GM21528 (cell line): ENCODE results near the gene GSTM4.

Experiments
- ATAC-seq: cut with Tn5 transposase; IDR thresholded peaks from one replicate; pipeline ENCODE4 v1.9.1; 2021; ENCODE audit warnings: mild to moderate bottlenecking, moderate library complexity; ENCODE audit not compliant: unreplicated experiment, low FRiP score

Gene GSTM4

DNA sequence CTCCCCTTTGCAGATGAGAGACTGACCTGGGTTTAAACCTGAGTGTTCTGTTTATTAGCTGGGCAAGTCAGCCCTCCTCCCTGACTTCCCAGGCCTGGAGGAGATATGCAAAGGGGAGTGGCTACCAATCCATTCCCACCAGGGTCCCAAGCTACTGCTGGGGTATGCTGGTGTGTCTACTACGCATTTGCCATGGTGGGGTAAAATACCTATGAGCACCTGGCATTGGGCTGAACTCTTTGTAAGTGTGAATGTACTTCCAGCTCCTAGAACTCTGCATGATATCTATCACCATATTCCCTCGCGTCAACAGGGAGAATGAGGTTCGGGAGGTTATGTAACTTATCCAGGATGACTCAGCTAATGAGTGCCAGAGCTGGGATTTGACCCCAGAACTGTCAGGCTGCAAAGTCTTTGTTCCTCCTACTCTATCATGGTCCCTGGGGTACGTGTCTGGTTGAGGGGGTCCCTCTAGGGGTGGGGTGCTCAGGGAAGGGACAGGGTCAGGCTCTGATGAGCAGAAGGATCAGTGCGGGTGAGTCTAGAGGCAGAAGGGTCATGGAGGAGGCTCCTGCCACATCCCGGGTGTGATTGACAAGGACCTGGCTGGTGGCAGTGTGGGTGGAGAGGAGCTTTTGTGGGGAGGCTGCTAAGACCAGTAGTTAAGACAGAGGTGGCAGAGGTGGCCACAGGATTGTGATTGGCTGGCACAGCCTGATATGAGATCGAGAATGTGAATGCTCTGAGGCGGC is 19.5 kb upstream of the GSTM4 start:
- ATAC-seq = no peak

DNA sequence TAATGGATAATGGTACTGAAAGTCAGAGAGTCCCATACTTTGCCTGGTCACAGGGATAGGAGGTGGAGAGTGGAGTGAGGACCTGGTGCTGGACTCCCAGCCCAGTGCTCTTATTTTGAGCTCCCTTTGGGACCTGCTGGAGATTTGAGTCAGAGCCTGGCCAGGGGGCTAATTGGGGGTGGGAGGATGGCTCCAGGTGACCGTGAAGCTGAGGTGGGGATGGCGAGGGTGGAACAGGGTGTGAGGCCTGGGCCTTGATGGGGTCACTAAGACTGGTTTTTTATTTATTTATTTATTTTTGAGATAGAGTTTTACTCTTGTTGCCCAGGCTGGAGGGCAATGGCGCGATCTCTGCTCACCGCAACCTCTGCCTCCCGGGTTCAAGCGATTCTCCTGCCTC is 18.5 kb upstream of the GSTM4 start:
- ATAC-seq = no peak

DNA sequence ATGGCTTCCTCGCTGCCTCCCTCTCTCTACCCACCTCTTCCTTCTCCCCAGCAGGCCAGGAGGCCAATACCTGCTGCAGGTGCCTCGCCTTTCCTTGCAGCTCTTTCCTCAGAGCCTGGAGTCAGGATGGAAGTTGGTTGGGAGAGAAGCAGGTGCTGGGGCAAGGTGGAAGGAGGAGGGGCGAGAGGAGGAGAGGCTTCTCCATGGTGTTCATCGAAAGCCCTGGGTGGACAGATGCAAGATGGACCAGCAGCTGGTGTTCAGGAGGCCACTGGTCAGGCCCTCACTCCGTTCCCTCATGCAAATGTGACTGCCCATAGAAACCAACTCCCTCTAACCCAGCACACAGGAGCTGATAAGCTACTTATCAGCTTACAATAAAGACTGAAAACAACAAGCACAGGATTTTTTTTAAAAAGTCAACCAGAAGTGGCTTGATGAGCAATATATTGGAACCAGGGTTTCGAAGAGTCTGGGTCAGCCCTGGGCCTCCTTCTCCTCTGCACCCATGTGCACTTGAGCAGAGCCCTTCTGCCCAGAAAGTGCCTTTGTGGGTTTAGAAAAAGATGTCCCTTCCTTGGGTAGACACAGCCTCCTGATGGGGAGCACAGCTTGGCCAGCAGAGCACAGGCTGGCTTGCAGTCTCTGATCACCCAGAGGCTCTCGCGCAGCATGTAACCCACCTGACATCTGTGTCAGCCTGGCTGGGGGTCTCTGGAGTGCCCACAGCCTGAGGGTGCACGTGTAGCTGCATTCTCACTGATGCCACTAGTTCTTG is 16.6 kb upstream of the GSTM4 start:
- ATAC-seq = no peak

DNA sequence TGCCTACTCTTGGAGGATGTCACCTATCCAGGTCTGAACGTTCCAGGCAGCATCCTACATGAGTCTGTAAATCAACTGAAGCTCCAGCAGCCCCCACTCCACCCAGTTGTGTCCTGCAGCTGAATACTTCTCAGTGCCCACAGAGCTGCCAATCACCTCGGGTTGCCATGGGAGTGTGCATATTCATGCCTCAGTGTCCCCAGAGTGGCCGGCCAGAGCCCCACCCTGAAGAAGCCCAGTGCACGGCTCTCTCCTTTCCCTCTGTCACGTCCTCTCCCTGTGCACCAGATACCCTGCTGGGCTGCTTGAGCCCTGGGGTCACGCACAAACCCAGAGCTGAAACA is 16.1 kb upstream of the GSTM4 start:
- no peak for ATAC-seq

DNA sequence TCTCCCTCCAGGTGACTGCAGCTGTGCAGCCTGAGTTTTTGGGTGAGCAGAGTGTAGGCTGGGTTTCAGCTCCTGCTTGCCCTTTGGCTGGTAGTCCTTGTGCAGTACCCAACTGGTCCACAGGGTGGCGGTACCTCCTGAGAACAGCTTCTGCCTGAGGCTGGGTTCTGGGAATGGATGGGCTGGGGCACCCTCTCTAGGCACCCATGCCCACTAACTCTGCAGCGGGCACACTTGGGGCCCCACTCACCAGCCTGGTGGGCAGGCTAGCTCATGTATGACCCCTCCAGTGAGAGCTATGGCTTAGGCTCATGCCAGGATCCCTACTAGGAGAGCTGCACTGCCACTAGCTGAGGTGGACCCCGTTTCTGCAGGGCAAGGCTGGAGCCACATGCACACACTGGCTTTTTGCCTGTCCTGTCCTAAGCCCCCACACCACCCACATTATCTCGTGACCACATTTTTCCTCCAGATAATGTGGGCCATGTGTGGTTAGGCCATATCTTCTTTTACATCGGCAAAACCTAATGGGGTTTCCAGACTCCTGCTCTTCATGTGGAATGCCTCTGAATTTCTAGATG is 15.5 kb upstream of the GSTM4 start:
- ATAC-seq = no peak

DNA sequence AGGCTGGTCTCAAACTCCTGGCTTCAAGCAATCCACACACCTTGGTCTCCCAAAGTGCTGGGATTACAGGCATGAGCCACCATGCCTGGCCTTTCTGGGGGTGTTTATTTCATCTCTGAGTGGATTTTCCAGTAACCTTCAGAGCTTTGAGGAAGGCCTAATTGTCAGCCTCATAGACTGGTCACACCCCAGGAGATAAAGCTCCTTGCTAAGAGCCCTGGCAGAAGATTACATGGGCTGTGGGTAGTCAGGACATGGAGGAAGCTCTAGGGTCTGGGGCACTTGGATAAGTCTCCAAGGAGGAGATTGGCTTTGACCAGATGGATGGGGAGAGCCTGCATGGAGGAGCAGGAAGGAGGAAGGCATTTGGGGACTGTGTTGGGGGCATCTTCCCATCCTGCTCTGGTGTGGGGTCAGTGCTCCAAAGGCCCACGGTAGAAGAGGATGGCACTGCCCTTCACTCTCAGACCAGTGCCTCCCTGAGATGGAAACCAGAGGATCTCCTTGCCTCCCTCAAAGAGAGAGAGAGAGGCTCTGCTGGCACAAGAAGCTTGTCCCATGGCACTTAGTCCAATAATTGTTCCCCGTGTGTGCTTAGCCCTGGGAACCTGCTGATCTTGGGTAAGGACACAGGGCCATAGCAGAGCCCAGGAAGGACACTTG is 14.7 kb upstream of the GSTM4 start:
- ATAC-seq = no peak

DNA sequence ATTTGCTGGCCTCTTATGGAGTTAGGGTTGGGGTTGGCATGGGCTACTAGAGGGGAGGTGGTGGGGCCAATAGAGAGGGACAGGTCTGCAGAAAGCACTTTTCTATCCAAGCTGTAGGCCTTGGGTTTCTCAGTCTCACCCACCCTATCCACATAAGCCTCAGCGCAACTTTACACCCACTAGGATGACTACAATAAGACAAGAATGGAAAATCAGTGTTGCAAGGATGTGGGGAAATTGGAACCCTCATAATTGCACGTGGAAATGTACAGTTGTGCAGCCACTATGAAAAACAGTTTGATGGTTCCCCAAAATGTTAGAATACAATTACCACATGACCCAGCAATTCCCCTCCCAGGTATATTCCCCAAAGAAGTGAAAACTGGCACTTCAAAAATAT is 14.0 kb upstream of the GSTM4 start:
- no peak for ATAC-seq

DNA sequence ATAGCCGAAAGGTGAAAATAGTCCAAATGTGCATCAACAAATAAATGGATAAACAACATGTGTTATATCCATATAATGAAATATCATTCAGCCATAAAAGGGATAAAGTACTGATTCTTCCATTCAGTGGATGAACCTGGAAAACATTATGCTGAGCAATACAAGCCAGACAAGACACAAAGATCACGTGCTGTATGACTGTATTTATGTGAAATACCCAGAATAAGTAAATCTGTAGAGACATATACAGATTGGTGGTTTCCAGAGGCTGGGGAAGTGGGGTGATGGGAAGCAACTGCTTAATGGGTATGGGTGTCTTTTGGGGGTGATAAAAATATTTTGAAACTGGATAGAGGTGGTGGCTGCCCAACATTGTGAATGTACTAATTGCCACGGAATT is 13.3 kb upstream of the GSTM4 start:
- no peak for ATAC-seq

DNA sequence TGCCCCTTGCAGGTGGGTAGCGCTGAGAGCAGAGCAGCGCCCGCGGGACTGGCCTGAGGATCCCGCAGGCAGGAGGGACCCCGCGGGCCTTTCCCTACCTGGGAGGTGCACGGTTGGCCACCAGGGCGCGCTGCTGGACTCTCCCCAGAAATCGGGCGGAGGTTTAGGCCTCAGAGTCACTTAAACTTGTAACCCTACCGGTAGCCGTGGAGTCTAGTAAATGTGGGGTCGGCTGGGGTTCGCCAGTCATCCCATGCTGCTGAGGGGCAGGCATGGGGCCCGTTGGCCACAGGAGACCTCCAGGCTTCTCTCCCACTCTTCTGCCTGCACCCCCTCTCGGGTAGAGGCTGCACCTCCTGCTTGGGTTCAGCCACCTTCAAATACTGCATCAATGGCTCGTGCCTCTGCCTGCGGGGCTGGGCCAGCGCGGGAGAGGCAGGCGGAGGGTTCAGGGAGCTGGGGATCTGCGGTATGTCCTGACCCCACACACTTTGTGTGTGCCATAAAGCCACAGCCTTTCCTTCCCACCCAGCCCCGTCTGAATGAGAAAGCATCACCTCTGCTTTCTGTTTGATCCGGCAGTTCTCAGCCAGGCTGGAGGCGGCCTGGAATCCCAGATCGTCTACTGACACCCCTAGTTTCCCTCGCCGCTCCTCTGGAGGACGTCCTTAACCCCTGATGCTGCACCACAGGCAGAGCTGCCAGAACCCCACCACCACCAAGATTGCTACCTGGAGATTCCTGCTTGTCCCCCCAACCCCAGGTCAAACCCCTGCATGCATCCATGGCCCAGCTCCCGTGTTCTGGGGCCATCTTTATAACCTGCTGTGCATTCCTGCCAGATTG is 12.3 kb upstream of the GSTM4 start:
- ATAC-seq = peak; percentile 68

DNA sequence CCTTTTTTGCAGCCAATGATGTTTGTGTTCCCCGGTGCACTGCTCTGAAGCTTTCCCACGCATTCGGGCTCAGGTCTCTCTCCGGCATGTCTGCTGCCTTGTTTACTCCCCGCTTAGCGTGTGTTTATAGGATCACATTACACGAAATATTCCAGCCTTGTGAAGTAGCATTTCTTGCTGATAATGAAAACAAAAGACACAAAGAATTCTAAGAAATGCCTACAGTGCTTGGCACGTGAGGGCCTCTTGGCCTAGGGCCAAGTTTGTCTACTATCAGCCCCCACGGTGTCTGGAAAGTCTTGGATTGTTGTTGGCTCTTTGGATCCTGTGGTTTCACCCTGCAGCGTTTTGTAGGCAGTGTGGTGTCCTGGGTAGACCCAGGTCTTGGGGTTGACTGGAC is 11.2 kb upstream of the GSTM4 start:
- ATAC-seq = no peak

DNA sequence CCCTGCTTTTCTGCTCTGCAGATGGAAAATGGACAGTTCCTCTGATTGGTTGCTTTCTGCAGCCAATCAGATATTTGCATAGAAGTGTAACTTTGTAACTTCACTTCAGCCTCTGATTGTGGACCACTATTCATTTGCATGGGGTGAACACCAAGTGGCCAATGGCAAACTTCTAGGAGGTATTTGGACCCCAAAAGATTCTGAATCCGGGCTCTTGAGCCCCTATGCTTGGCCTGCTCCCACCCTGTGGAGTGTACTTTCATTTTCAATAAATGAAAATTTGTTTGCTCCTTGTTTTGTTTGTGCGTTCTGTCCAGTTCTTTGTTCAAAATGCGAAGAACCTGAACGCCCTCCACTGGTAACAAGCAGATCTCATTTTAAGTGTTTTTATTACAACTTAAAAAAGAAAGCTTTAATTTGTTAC is 6.4 kb upstream of the GSTM4 start:
- ATAC-seq = no peak

DNA sequence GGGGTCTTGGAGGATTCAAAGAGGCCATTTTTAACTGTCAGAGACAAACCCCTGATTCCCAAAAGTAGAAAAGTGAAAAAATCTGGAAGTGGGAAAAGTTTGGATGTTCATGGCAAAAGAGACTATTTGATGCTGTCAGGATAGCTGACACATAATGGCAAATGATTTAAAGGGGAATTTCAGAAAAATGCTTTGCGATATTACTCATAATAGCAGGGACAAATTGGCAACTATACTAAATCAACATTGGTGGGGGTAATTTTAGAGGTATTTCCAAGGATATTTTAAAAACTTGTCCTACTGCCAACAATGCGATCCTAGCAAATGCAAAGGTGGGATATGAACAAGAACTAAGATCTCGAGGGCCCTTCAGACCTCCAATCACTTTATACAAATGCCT is 5.3 kb upstream of the GSTM4 start:
- no peak for ATAC-seq

DNA sequence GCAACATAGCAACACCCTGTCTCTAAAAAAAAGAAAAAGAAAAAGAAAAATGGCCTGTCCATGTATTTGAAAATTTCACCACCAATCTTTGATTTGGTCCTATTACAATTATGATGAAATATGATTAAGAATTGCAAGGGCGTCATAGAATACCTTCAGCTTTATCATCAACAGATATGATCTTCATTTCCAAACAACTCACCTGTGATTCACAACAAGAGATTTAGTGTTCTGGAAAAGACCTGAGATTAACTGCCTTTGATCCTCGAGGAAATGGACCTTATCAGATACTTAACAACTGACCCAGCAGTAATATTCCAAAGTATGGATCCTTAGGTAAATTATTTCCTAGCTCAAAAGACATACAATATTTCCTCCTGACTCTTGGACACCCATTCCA is 3.5 kb upstream of the GSTM4 start:
- no peak for ATAC-seq

DNA sequence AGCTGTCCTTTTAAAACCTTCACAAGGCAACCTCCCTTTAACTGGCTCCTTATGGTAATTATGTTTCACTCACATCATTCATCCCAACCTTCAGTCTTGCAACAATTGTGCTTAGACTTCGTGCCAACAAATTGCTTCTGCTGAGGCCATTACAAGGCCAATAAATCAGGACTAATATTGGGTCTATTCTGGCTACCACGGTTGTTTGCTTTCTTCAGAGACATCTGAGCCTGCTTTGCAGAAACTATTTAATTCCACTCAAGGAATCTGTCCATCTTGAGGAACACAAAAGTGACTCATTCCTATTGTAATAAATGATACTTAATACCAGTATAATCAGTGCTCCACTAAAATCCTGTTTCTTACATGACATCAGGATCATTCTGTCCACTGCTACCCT is 2.6 kb upstream of the GSTM4 start:
- no peak for ATAC-seq

DNA sequence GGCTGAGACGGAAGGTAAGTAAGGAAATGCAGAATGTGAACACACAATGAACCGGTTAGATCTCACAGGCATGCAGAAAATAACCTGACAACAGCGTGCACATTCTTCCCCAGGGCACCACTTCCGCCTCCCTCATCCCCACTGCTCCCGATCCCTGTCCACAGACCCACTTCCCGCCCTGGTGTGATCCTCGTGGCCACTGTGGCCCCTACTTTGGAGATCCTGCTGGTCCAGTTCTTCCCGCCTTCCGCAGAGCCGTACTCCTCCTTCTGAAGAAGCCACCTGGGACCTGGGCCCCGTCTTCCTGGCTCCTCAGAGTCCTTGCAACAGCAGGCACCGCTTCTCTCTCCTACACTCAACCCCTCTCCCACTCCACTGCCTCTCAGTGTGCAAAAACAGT is 1.4 kb upstream of the GSTM4 start:
- ATAC-seq = no peak

DNA sequence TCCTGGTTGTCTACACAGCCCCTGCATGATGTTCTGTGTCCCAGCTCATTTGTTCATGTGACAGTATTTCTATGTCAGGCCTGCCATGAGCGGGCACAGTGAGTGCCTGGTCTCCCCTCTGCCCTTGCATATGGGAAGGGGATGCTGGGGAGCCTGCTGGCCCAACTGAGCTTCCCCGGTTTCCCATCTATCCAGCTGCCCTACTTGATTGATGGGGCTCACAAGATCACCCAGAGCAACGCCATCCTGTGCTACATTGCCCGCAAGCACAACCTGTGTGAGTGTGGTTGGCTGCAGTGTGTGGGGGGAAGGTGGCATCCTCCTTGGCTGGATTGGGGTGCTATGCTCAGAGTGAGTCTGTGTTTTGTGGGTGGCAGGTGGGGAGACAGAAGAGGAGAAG is 1.5 kb downstream of the GSTM4 start:
- ATAC-seq = no peak

DNA sequence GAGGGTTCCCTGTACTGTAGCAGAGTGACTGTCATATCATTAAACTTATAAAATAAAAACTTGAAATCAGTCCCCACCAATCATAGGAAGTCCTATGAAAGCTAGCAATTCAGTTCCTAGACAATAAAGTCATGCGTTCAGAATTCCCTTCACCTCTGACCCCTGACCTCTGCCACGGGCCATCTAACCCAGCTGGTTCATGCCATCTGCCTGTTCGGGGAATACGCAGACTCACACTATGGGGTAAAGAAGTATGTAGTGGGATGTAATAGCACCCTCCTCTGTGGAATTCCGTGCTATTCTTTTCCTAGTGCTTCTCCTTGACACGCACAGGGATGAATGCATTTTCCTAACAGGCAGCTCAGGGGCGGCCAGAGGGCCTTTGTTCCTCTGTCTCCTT is 2.1 kb downstream of the GSTM4 start:
- no peak for ATAC-seq

DNA sequence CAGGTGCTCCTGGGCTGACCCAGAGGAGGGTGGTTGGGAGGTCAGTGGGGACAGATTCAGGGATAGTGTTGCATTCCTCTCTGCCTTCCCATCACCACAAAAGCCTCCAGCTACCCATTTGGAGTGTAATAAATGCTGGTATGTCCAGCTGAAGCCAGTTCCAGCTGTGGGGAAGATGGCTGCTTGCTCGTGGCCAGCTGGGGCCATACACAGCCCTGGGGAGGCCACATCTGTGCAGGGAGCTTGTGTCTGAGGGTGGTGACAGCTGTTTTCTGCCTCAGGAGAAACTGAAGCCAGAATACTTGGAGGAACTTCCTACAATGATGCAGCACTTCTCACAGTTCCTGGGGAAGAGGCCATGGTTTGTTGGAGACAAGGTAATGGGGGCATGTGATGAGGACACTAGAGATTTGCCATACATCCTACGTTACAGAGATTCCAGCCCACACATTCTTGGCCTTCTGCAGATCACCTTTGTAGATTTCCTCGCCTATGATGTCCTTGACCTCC is 2.7 kb downstream of the GSTM4 start:
- ATAC-seq = no peak

DNA sequence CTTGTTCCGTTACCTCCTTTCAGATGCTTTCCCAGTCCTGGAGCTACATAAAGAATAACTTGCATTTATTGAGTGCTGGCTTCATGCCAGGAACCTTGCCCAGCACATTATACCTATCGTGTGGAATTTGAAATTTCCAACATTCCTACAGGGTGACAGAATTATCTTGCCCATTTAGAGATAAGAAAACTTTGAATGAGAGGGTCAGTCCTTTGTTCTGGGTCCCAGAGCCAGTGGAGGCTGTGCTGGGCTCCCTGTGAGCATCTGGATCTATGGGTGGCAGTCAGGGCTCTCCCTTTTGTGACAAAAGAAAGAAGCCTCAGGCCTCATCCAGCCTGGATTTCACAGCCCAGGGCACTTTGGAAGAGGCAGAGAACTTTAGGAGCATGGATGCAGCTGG is 3.2 kb downstream of the GSTM4 start:
- ATAC-seq = no peak

DNA sequence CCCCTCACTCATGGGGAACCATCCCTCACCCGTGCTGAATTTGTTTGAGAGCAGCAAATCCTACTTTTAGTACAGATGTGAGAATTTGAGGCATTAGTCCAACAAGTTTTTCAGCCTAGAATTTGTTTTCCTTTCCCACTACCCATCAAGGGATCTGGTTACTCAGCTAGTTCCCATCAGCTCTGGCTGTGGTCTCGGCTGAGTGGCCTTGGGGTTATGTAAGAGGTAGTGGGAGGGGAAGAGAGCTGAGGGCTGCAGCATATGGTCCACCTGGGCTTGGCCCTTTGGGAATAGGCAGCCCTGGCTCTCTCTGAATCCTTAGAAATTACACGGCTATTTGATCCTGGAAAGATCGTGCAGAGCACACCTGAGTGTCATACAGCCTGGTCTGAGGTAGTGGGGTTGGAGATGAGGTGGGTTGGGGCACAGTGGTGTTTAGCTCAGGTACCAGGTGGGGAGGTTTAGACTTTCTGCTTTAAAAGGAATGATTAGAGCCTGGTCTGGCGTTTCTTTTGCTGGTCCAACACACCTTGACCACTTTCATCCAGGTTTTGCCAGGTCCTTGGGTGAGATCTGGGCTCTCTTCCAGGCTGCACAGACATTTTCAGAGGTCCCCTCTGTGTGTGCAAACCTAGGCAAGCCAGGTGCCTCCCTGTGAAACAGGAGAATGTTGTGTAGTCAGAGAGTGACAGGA is 4.2 kb downstream of the GSTM4 start:
- ATAC-seq = no peak
